ENCODE measurements around the gene LITAFD. TPM values are rescaled to one million over a fixed set of nuclear protein-coding genes. Genes with fewer than 3 reads are reported as not detected.

The LITAFD gene
- total RNA-seq, 2 donors from 2014 or later: not detected

DNA sequence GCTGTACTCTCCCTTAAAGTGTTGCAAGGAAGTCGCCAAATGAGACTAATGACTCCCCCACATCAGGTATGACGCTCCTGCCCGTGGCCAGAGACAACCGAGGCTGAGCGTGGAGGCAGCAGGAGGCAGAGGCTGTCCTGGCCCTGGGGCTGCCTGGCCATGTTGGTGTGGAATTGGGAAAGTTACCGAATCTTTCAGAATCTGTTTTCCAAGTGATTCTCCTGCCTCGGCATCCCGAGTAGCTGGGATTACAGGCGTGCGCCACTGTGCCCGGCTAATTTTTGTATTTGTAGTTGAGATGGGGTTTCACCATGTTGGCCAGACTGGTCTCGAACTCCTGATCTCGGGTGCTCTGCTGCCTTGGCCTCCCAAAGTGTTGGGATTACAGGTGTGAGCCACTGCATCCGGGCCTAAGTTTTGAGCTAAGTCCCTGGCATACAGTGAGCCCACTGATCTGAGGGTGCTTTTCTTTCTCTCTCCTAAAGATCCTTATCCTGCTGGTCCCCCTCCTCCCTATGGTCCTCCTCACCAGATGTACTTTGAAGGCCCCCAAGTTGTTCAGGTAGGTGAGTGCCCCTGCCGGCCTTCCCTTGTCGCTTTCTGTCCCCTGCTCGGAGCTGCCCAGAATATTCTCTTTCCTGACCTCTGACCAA is 700 bp downstream of the LITAFD start:
- TF ChIP-seq, protein P1, sequence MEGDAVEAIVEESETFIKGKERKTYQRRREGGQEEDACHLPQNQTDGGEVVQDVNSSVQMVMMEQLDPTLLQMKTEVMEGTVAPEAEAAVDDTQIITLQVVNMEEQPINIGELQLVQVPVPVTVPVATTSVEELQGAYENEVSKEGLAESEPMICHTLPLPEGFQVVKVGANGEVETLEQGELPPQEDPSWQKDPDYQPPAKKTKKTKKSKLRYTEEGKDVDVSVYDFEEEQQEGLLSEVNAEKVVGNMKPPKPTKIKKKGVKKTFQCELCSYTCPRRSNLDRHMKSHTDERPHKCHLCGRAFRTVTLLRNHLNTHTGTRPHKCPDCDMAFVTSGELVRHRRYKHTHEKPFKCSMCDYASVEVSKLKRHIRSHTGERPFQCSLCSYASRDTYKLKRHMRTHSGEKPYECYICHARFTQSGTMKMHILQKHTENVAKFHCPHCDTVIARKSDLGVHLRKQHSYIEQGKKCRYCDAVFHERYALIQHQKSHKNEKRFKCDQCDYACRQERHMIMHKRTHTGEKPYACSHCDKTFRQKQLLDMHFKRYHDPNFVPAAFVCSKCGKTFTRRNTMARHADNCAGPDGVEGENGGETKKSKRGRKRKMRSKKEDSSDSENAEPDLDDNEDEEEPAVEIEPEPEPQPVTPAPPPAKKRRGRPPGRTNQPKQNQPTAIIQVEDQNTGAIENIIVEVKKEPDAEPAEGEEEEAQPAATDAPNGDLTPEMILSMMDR (conservative IDR thresholded peaks at IDR 0.05): no peak
- peaks cover 2% of the 10 kb centered on the region for H3K4me1 Mint-ChIP-seq
- no peaks in the 10 kb centered on the region for H3K27me3 Mint-ChIP-seq (ENCODE audit: insufficient read depth)
- Histone ChIP-seq H3K4me3 (ENCODE audit: low read length) (no peak overlapping the region), H3K9me3 (ENCODE audit: control insufficient read depth, low read length) (no peaks in the 10 kb centered on the region), H3K9ac (ENCODE audit: extremely low read depth, low read length, poor library complexity, severe bottlenecking) (no peak overlapping the region), H3K36me3 (ENCODE audit: control insufficient read depth, insufficient read depth, low read length) (no peaks in the 10 kb centered on the region), H3K4me1 (ENCODE audit: control insufficient read depth, insufficient read depth, low read length) (no peaks in the 10 kb centered on the region), H3K27me3 (ENCODE audit: control insufficient read depth, insufficient read depth, low read length, poor library complexity, severe bottlenecking) (no peaks in the 10 kb centered on the region), H3K27ac (ENCODE audit: low read depth, low read length) (no peak overlapping the region)
- no peak for DNase-seq
- H3K4me3 Mint-ChIP-seq: no peak overlapping the region
- H3K27ac Mint-ChIP-seq: no peak overlapping the region
- WGBS, 2 experiments (ENCODE audit: insufficient coverage in 1 of 2, insufficient read length in 1 of 2): 96% methylated on average over 11 to 17 of the region's 17 CpGs
- H3K9me3 Mint-ChIP-seq: no peaks in the 10 kb centered on the region
- H3K36me3 Mint-ChIP-seq (ENCODE audit: low read depth): peaks cover 7% of the 10 kb centered on the region

DNA sequence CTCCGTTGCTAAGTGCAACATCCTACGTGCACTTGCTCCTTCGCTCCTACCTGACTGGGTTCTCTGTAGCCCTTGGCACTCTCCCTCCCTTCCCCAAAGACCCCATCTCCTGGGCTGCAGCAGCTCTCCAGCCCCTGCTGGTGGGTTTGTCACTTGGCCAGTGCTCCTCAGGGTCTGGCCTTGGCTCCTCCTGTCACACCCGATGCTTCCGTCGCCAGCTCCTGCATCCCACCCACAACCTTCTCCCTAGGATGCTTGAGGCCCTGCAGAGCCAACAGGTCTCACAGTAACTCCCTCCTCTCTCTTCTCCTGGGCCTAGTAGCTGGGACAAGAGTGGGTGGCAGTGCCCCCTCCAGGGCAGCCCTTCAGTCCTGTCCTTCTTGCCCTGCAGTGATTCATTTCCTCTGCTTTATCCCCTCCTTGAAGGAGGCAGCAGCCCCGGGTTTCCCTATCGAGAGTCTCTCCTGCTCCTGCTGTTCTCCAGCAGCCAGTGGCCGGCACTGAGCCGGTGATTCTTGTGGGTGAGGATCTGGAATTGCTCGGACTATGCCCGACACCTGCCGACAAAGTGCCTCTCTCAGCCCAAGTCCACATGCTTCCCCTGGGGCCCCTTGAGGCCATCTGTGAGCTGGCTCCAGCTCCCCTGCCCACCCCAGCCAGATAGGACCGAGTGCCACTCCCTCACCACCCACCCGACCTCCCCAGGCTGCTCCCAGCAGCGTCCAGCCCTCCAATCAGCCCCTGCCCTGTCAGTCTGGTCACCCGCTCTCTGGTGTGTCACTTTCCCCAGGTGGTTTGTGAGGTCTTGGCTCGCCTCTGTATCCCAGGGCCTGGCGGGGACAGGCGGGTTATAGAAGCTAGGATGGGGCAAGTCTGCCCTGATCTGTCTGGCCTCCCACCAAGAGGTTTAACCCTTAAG is 3.8 kb downstream of the LITAFD start:
- H3K9ac ChIP-seq (ENCODE audit: extremely low read depth, low read length, poor library complexity, severe bottlenecking): no peak overlapping the region
- Mint-ChIP-seq H3K27me3 (ENCODE audit: insufficient read depth) (no peaks in the 10 kb centered on the region), H3K36me3 (ENCODE audit: low read depth) (peaks cover 17% of the 10 kb centered on the region), H3K4me1 (no peaks in the 10 kb centered on the region), H3K4me3 (no peak overlapping the region), H3K9me3 (no peaks in the 10 kb centered on the region), H3K27ac (peak overlapping the region; percentile 48)
- no peaks in the 10 kb centered on the region for H3K27me3 ChIP-seq (ENCODE audit: control insufficient read depth, insufficient read depth, low read length, poor library complexity, severe bottlenecking)
- no peaks in the 10 kb centered on the region for H3K9me3 ChIP-seq (ENCODE audit: control insufficient read depth, low read length)
- WGBS, 2 experiments (ENCODE audit: insufficient coverage in 1 of 2, insufficient read length in 1 of 2): 49 to 67% methylated on average over 10 to 20 of the region's 20 CpGs
- peak; percentile 76 for DNase-seq
- TF ChIP-seq, protein P1 (conservative IDR thresholded peaks at IDR 0.05): peak; percentile 61
- H3K27ac ChIP-seq (ENCODE audit: low read depth, low read length): no peak overlapping the region
- no peaks in the 10 kb centered on the region for H3K4me1 ChIP-seq (ENCODE audit: control insufficient read depth, insufficient read depth, low read length)
- peaks cover 14% of the 10 kb centered on the region for H3K36me3 ChIP-seq (ENCODE audit: control insufficient read depth, insufficient read depth, low read length)
- H3K4me3 ChIP-seq (ENCODE audit: low read length): no peak overlapping the region

DNA sequence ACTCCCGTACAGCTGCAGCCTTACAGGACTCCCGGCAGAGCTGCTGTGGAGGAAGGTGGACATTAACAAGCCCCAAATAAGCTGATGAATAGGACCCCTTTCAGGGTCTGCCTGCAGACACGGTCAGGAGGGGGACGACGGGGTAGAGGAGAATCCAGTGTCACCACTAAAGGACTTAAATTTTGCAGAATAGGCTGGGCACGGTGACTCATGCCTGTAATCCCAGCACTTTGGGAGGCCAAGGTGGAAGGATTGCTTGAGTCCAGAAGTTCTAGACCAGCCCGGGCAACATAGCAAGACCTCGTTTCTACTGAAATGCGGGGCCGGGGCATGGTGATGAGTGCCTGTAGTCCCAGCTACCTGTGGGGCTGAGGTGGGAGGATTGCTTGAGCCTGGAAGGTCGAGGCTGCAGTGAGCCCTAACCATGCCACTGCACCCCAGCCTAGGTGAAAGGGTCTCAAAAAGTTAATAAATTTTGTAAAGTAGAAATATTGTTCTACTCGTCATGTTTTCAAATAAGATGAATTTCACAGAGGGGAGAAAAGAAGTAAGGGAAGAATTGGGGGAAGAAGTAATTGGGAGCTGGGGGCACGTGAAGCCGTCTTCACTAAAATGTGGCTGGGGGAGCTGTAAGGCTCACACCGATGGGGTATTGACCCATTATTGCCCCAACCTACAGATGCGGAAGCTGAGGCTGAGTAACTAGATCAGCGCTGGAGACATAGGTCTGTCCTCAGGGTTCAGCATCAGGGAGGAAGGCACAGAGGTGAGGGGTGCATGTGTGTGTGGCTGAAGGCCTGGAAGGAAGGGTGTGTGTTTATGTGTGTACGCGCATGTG is 4.7 kb downstream of the LITAFD start:
- Mint-ChIP-seq H3K4me1 (no peaks in the 10 kb centered on the region), H3K36me3 (ENCODE audit: low read depth) (peaks cover 26% of the 10 kb centered on the region), H3K4me3 (no peak overlapping the region), H3K27ac (no peak overlapping the region), H3K9me3 (no peaks in the 10 kb centered on the region), H3K27me3 (ENCODE audit: insufficient read depth) (no peaks in the 10 kb centered on the region)
- Histone ChIP-seq H3K4me3 (ENCODE audit: low read length) (no peak overlapping the region), H3K9ac (ENCODE audit: extremely low read depth, low read length, poor library complexity, severe bottlenecking) (no peak overlapping the region), H3K9me3 (ENCODE audit: control insufficient read depth, low read length) (no peaks in the 10 kb centered on the region), H3K36me3 (ENCODE audit: control insufficient read depth, insufficient read depth, low read length) (peaks cover 22% of the 10 kb centered on the region), H3K27ac (ENCODE audit: low read depth, low read length) (no peak overlapping the region), H3K27me3 (ENCODE audit: control insufficient read depth, insufficient read depth, low read length, poor library complexity, severe bottlenecking) (no peaks in the 10 kb centered on the region), H3K4me1 (ENCODE audit: control insufficient read depth, insufficient read depth, low read length) (no peaks in the 10 kb centered on the region)
- WGBS, 2 experiments (ENCODE audit: insufficient coverage in 1 of 2, insufficient read length in 1 of 2): 84 to 86% methylated on average over 16 to 19 of the region's 19 CpGs
- TF ChIP-seq, protein P1 (conservative IDR thresholded peaks at IDR 0.05): no peak
- no peak for DNase-seq
